Liver (tissue), 9 donors: Measurements from ENCODE around the gene BCL2. TPM values are rescaled to one million over a fixed set of nuclear protein-coding genes. Genes with fewer than 3 reads are reported as not detected.

Experiments used
- DNase-seq: peaks from one replicate; pipeline ENCODE4 v3.0.0-alpha.2; 2017; ENCODE audit warnings: low spot score
- H3K27ac ChIP-seq, 2 donors: one replicate each; pipeline ENCODE4 v1.7.0; 2013; ENCODE audit warnings: inconsistent platforms in 2 of 2, low read length in 2 of 2, control low read depth in 1 of 2, low read depth in 1 of 2, mild to moderate bottlenecking in 1 of 2
- H3K27me3 ChIP-seq, 4 donors: one replicate each; pipeline versions ENCODE4 v1.6.1 to v1.7.0; 2013; ENCODE audit warnings: low read length in 3 of 4, inconsistent platforms in 1 of 4, mild to moderate bottlenecking in 1 of 4, moderate library complexity in 1 of 4; ENCODE audit not compliant: control insufficient read depth in 4 of 4, insufficient read depth in 4 of 4
- H3K36me3 ChIP-seq, 4 donors: one replicate each; pipeline versions ENCODE4 v1.6.1 to v1.7.0; 2013; ENCODE audit warnings: low read length in 3 of 4, mild to moderate bottlenecking in 3 of 4, low read depth in 1 of 4, moderate library complexity in 1 of 4; ENCODE audit not compliant: control insufficient read depth in 4 of 4, insufficient read depth in 3 of 4
- H3K4me1 ChIP-seq, 4 donors: one replicate each; pipeline versions ENCODE4 v1.6.1 to v1.7.0; 2013; ENCODE audit warnings: low read length in 3 of 4, mild to moderate bottlenecking in 3 of 4, moderate library complexity in 1 of 4; ENCODE audit not compliant: control insufficient read depth in 4 of 4, insufficient read depth in 4 of 4
- H3K4me3 ChIP-seq, 3 donors: one replicate each; pipeline versions ENCODE4 v1.6.1 to v1.7.0; 2013; ENCODE audit warnings: low read length in 3 of 3, control low read depth in 1 of 3, low read depth in 1 of 3, mild to moderate bottlenecking in 1 of 3
- H3K9ac ChIP-seq, 2 donors: one replicate each; pipeline ENCODE4 v1.7.0; 2013; ENCODE audit warnings: low read length in 2 of 2, mild to moderate bottlenecking in 2 of 2, moderate library complexity in 2 of 2, control low read depth in 1 of 2, low read depth in 1 of 2
- H3K9me3 ChIP-seq, 4 donors: one replicate each; pipeline versions ENCODE4 v1.6.1 to v1.7.0; 2013; ENCODE audit warnings: low read length in 3 of 4; ENCODE audit not compliant: control insufficient read depth in 4 of 4
- ATF3 ChIP-seq: IDR thresholded peaks from 2 replicates; pipeline ENCODE4 v1.6.1; 2016; ENCODE audit warnings: antibody characterized with exemption
- CTCF ChIP-seq: fragments of 150-350 bp; IDR thresholded peaks from 2 replicates; pipeline ENCODE4 v1.5.1; 2017; ENCODE audit warnings: improper control_type of control experiment, low read depth, low read length; ENCODE audit not compliant: missing input control
- EGR1 ChIP-seq, 2 donors: IDR thresholded peaks; 2 replicates each; pipeline ENCODE4 v1.6.1; 2016 to 2018; ENCODE audit warnings: antibody characterized with exemption in 2 of 2, low read depth in 2 of 2
- GABPA ChIP-seq, 2 donors: IDR thresholded peaks in 1 of 2; conservative IDR thresholded peaks in 1 of 2; 2 replicates each; pipeline ENCODE4 v1.6.1; 2016; ENCODE audit warnings: antibody characterized with exemption in 2 of 2, mild to moderate bottlenecking in 1 of 2, moderate library complexity in 1 of 2
- HNF4A ChIP-seq, 2 donors: conservative IDR thresholded peaks; 2 replicates each; pipeline ENCODE4 v1.6.1; 2016; ENCODE audit warnings: antibody characterized with exemption in 2 of 2, mild to moderate bottlenecking in 2 of 2
- HNF4G ChIP-seq: IDR thresholded peaks from 2 replicates; pipeline ENCODE4 v1.6.1; 2016; ENCODE audit warnings: antibody characterized with exemption
- JUND ChIP-seq, 2 donors: IDR thresholded peaks; 2 replicates each; pipeline ENCODE4 v1.6.1; 2016; ENCODE audit warnings: antibody characterized with exemption in 2 of 2
- NR2F2 ChIP-seq: IDR thresholded peaks from 2 replicates; pipeline ENCODE4 v1.6.1; 2016; ENCODE audit warnings: antibody characterized with exemption
- RAD21 ChIP-seq, 2 donors: IDR thresholded peaks; 2 replicates each; pipeline ENCODE4 v1.6.1; 2016; ENCODE audit warnings: antibody characterized with exemption in 2 of 2, mild to moderate bottlenecking in 2 of 2
- REST ChIP-seq: IDR thresholded peaks from 2 replicates; pipeline ENCODE4 v1.6.1; 2016; ENCODE audit warnings: antibody characterized with exemption, mild to moderate bottlenecking
- SP1 ChIP-seq: IDR thresholded peaks from 2 replicates; pipeline ENCODE4 v1.6.1; 2018; ENCODE audit warnings: antibody characterized with exemption, mild to moderate bottlenecking
- TAF1 ChIP-seq: conservative IDR thresholded peaks from 2 replicates; pipeline ENCODE4 v1.6.1; 2016; ENCODE audit warnings: antibody characterized with exemption, mild to moderate bottlenecking
- YY1 ChIP-seq: IDR thresholded peaks from 2 replicates; pipeline ENCODE4 v1.6.1; 2016; ENCODE audit warnings: antibody characterized with exemption, mild to moderate bottlenecking
- ZBTB33 ChIP-seq: IDR thresholded peaks from 2 replicates; pipeline ENCODE4 v1.6.1; 2016; ENCODE audit warnings: antibody characterized with exemption
- WGBS: extraction: QIAGEN DNeasy Blood & Tissue Kit; methylation state at CpG from one replicate; pipeline ENCODE4 v1.1.7; 2013; 5-methylcytosine and 5-hydroxymethylcytosine counted together
- polyA plus RNA-seq, 2 donors: library from polyadenylated mRNA; stranded (reverse) in 1 of 2; unstranded in 1 of 2; fragments of 200-250 nt in 1 of 2; fragments of >200 nt in 1 of 2; fragmentation: Nextera tagmentation in 1 of 2; extraction: Ambion mirVana in 1 of 2; gene quantifications; one replicate each; pipeline versions ENCODE4 v1.2.1 to v1.2.3, GENCODE V29; 2013 to 2015
- total RNA-seq, 2 donors: library from RNA; depleted of rRNA; stranded (reverse); fragments of >200 nt; gene quantifications; one replicate each; pipeline ENCODE4 v1.2.3, GENCODE V29; 2014
- donor health status: healthy.
- donor health status: healthy.
- donor health status: healthy.
- donor health status: healthy.
- donor health status: healthy.

BCL2 gene
- total and polyA plus RNA-seq, 4 donors = 0.40 to 3.9 (median 1.4) TPM

- Histone ChIP-seq H3K27me3 (no peaks in the 10 kb centered on the region), H3K4me3 (no peak overlapping the region), H3K4me1 (peaks cover 5 to 30% (median 21%) of the 10 kb centered on the region in 4 donors), H3K9me3 (no peaks in the 10 kb centered on the region), H3K27ac (no peak overlapping the region), H3K9ac (no peak overlapping the region), H3K36me3 (no peaks in the 10 kb centered on the region)
- TF ChIP-seq RAD21 (IDR thresholded peaks at IDR 0.05) (no peak), ZBTB33 (no peak), ATF3 (no peak), GABPA (IDR thresholded peaks at IDR 0.05 in 1 of 2, conservative IDR thresholded peaks at IDR 0.05 in 1 of 2) (no peak), REST (no peak), HNF4G (no peak), HNF4A (conservative IDR thresholded peaks at IDR 0.05) (no peak), JUND (IDR thresholded peaks at IDR 0.05) (no peak), SP1 (no peak), YY1 (no peak), TAF1 (no peak), CTCF (no peak)
- WGBS = 46% methylated on average over 3 of the region's 3 CpGs
- no peak for DNase-seq
These were observed 167.5 kb downstream of the BCL2 start for GRCh38 chr18:63152096-63152495.

- DNase-seq = no peak
- H3K4me3 ChIP-seq = no peak overlapping the region
- no peak overlapping the region for H3K27ac ChIP-seq
- peaks cover 5 to 31% (median 21%) of the 10 kb centered on the region in 4 donors for H3K4me1 ChIP-seq
- no peaks in the 10 kb centered on the region for H3K27me3 ChIP-seq
- H3K9ac ChIP-seq = no peak overlapping the region
- H3K9me3 ChIP-seq = no peaks in the 10 kb centered on the region
- TF ChIP-seq EGR1 (IDR thresholded peaks at IDR 0.05; ENCODE audit: low read depth in 2 of 2) (no peak), HNF4A (conservative IDR thresholded peaks at IDR 0.05) (no peak), ZBTB33 (no peak), TAF1 (no peak), NR2F2 (no peak), GABPA (IDR thresholded peaks at IDR 0.05 in 1 of 2, conservative IDR thresholded peaks at IDR 0.05 in 1 of 2) (no peak)
- 95% methylated on average over 5 of the region's 5 CpGs for WGBS
- no peaks in the 10 kb centered on the region for H3K36me3 ChIP-seq
These were observed 168.0 kb downstream of the BCL2 start for GRCh38 chr18:63151539-63151938.
